ENCODE results near the gene PCBP3.

- no peak for TF ChIP-seq CTCF (IDR thresholded peaks at IDR 0.05; ENCODE audit: control extremely low read depth in 1 of 3, insufficient read depth in 1 of 3, low read depth in 1 of 3, low read length in 3 of 3)
- TF ChIP-seq CEBPB (IDR thresholded peaks at IDR 0.05; ENCODE audit: low read depth, low read length): no peak
- no peak for TF ChIP-seq PHF8 (conservative IDR thresholded peaks at IDR 0.05; ENCODE audit: low read depth, low read length)
- TF ChIP-seq USF2 (IDR thresholded peaks at IDR 0.05; ENCODE audit: low read length): no peak
- TF ChIP-seq EZH2 (IDR thresholded peaks at IDR 0.05; ENCODE audit: low read depth, low read length, severe bottlenecking): no peak
- no peak for TF ChIP-seq POLR2AphosphoS5 (IDR thresholded peaks at IDR 0.05; ENCODE audit: low read depth, low read length)
Observed at GRCh38 chr21:45680215-45680614, 36.7 kb downstream of the PCBP3 start.
